ENCODE results near the gene TOE1. TPM values are rescaled to one million over a fixed set of nuclear protein-coding genes. Genes with fewer than 3 reads are reported as not detected.

TOE1 gene
- polyA plus RNA-seq, 3 donors: 13.2 to 15.1 (median 14.9) TPM

Other genes with a start within 250 kb of the TOE1 start
- 1 to 10 TPM; 6.8 to 7.6 (median 7.4) TPM for gene ZSWIM5, start 133.6 kb upstream of the TOE1 start, polyA plus RNA-seq (ENCODE audit: insufficient read length in 3 of 3)
- gene HPDL, start 13.3 kb upstream of the TOE1 start, polyA plus RNA-seq (ENCODE audit: insufficient read length in 3 of 3): 1 to 10 TPM; 2.8 to 3.3 (median 3.2) TPM
- gene MUTYH, start 270 bp downstream of the TOE1 start, polyA plus RNA-seq (ENCODE audit: insufficient read length in 3 of 3): 10 to 100 TPM; 22.0 to 24.3 (median 23.8) TPM
- 1 to 10 TPM; 6.1 to 7.8 (median 6.5) TPM for gene TESK2, start 151.0 kb downstream of the TOE1 start, polyA plus RNA-seq (ENCODE audit: insufficient read length in 3 of 3)
- gene CCDC163, start 159.9 kb downstream of the TOE1 start, polyA plus RNA-seq (ENCODE audit: insufficient read length in 3 of 3): 1 to 10 TPM; 1.3 to 1.6 (median 1.4) TPM
- 10 to 100 TPM; 12.2 to 13.7 (median 13.1) TPM for gene MMACHC, start 160.1 kb downstream of the TOE1 start, polyA plus RNA-seq (ENCODE audit: insufficient read length in 3 of 3)
- gene PRDX1, start 181.7 kb downstream of the TOE1 start, polyA plus RNA-seq (ENCODE audit: insufficient read length in 3 of 3): 100 to 1,000 TPM; 355 to 403 (median 387) TPM
- 100 to 1,000 TPM; 287 to 310 (median 292) TPM for gene AKR1A1, start 210.7 kb downstream of the TOE1 start, polyA plus RNA-seq (ENCODE audit: insufficient read length in 3 of 3)
- 100 to 1,000 TPM; 288 to 358 (median 311) TPM for gene NASP, start 243.9 kb downstream of the TOE1 start, polyA plus RNA-seq (ENCODE audit: insufficient read length in 3 of 3)

All from right renal cortex interstitium (tissue), 3 donors.